WTC11 (cell line): ENCODE data around the gene FAR1.

ENCODE experiments used
- ATF1 ChIP-seq: sonication (generic); formaldehyde crosslinking; IDR thresholded peaks from 2 replicates; pipeline ENCODE4 v1.8.1; 2023; ENCODE audit warnings: mild to moderate bottlenecking, moderate library complexity, missing genetic modification reagents
- CREB1 ChIP-seq: sonication (generic); formaldehyde crosslinking; IDR thresholded peaks from 2 replicates; pipeline ENCODE4 v1.8.0; 2023; ENCODE audit warnings: mild to moderate bottlenecking, missing genetic modification reagents
- CREM ChIP-seq: sonication (generic); formaldehyde crosslinking; IDR thresholded peaks from 2 replicates; pipeline ENCODE4 v1.8.1; 2022; ENCODE audit warnings: mild to moderate bottlenecking, missing genetic modification reagents, moderate library complexity
- FOXP1 ChIP-seq: sonication (generic); formaldehyde crosslinking; IDR thresholded peaks from 2 replicates; pipeline ENCODE4 v1.8.0; 2022; ENCODE audit warnings: missing genetic modification reagents, mild to moderate bottlenecking, moderate library complexity, borderline replicate concordance
- JAZF1 ChIP-seq: fragments of 250-450 bp; sonication (Bioruptor Pico); IDR thresholded peaks from 2 replicates; pipeline ENCODE4 v1.9.0; 2021; ENCODE audit warnings: moderate library complexity, mild to moderate bottlenecking, inconsistent platforms
- TF ChIP-seq, protein P1 (sequence below): fragments of 200-600 bp; IDR thresholded peaks from 2 replicates; pipeline ENCODE4 v1.8.0; 2022; ENCODE audit warnings: antibody characterized with exemption
- TF ChIP-seq, protein P2 (sequence below): sonication (generic); formaldehyde crosslinking; conservative IDR thresholded peaks from 2 replicates; pipeline ENCODE4 v1.8.1; 2022; ENCODE audit warnings: mild to moderate bottlenecking, missing genetic modification reagents

DNA sequence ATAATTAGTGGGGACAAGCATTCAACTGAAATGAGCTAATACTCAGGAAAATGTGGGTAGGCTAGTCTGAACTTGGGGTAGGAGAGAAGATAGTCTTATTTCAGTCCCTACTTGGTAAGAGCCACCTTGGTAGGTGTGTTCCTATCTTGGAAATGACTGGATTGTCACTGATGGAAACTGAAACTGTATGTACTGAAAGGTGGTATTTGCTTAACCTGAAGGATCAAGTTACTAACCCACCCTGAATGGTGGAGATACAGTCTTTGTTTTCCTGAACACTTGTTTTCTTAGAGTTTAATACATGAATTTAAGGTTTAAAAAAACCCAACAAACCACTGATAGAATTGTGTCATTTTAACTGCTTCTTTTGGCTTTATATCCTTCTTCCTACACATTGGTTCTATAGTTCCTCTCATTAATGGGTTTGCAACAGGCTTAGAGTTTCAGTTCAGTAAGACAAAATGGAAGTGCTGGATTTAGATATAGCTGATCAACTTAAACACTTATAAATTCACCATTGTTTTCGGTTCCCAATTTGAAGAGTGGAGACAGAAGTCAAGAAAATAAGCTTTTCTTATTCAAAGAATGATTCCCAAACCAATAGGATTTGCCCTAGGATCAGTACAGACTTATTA is 4.2 kb downstream of the FAR1 start:
- TF ChIP-seq CREB1 (CRISPR knock-in tag), result no peak
- no peak for TF ChIP-seq CREM (CRISPR knock-in tag)
- TF ChIP-seq FOXP1, result no peak
- TF ChIP-seq JAZF1 (CRISPR knock-in tag), result no peak
- TF ChIP-seq, protein P1, sequence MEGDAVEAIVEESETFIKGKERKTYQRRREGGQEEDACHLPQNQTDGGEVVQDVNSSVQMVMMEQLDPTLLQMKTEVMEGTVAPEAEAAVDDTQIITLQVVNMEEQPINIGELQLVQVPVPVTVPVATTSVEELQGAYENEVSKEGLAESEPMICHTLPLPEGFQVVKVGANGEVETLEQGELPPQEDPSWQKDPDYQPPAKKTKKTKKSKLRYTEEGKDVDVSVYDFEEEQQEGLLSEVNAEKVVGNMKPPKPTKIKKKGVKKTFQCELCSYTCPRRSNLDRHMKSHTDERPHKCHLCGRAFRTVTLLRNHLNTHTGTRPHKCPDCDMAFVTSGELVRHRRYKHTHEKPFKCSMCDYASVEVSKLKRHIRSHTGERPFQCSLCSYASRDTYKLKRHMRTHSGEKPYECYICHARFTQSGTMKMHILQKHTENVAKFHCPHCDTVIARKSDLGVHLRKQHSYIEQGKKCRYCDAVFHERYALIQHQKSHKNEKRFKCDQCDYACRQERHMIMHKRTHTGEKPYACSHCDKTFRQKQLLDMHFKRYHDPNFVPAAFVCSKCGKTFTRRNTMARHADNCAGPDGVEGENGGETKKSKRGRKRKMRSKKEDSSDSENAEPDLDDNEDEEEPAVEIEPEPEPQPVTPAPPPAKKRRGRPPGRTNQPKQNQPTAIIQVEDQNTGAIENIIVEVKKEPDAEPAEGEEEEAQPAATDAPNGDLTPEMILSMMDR, result no peak
- TF ChIP-seq, protein P2, sequence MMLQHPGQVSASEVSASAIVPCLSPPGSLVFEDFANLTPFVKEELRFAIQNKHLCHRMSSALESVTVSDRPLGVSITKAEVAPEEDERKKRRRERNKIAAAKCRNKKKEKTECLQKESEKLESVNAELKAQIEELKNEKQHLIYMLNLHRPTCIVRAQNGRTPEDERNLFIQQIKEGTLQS (CRISPR knock-in tag), result no peak
- no peak for TF ChIP-seq ATF1
